GM23338 (cell line): ENCODE measurements around the gene RNF112. TPM values are rescaled to one million over a fixed set of nuclear protein-coding genes. Genes with fewer than 3 reads are reported as not detected.

Experiments
- ATAC-seq: fragments of 200-7000 bp; cut with Tn5 transposase; 3 replicates; pipeline ENCODE4 v1.9.1; 2020
- DNase-seq: peaks from one replicate; pipeline ENCODE4 v3.0.0-alpha.2; 2015; ENCODE audit warnings: low spot score
- H2AFZ ChIP-seq: fragments of 200-600 bp; sonication (generic); 2 replicates; pipeline ENCODE4 v1.8.0; 2016; ENCODE audit warnings: antibody characterized with exemption, mild to moderate bottlenecking, moderate library complexity
- H3F3A ChIP-seq: fragments of 200-600 bp; sonication (generic); replicated peaks from 2 replicates; pipeline ENCODE4 v1.8.0; 2017; ENCODE audit warnings: antibody characterized with exemption, mixed run types, low read depth
- H3K27ac ChIP-seq: fragments of 200-600 bp; sonication (generic); 2 replicates; pipeline ENCODE4 v1.6.1; 2016; ENCODE audit warnings: low read depth
- H3K27me3 ChIP-seq: fragments of 200-600 bp; sonication (generic); 2 replicates; pipeline ENCODE4 v1.8.0; 2016; ENCODE audit warnings: mild to moderate bottlenecking, mixed run types, moderate library complexity; ENCODE audit not compliant: insufficient read depth
- H3K36me3 ChIP-seq: fragments of 200-600 bp; sonication (generic); 2 replicates; pipeline ENCODE4 v1.8.0; 2016; ENCODE audit warnings: mild to moderate bottlenecking; ENCODE audit not compliant: insufficient read depth
- H3K4me1 ChIP-seq: fragments of 200-600 bp; sonication (generic); 2 replicates; pipeline ENCODE4 v1.8.0; 2016; ENCODE audit warnings: mild to moderate bottlenecking, moderate library complexity; ENCODE audit not compliant: insufficient read depth
- H3K4me2 ChIP-seq: fragments of 200-600 bp; sonication (generic); 2 replicates; pipeline ENCODE4 v1.7.1; 2017; ENCODE audit warnings: mixed run types
- H3K4me3 ChIP-seq: fragments of 200-600 bp; sonication (generic); 2 replicates; pipeline ENCODE4 v1.6.1; 2016; ENCODE audit warnings: mixed run types
- H3K79me2 ChIP-seq: fragments of 200-600 bp; sonication (generic); replicated peaks from 2 replicates; pipeline ENCODE4 v1.8.0; 2017; ENCODE audit warnings: mild to moderate bottlenecking; ENCODE audit not compliant: insufficient read depth
- H3K9me2 ChIP-seq: fragments of 200-600 bp; sonication (generic); 2 replicates; pipeline ENCODE4 v1.8.0; 2017; ENCODE audit not compliant: insufficient read depth
- H4K20me1 ChIP-seq: fragments of 200-600 bp; sonication (generic); replicated peaks from 2 replicates; pipeline ENCODE4 v1.8.0; 2017; ENCODE audit warnings: mild to moderate bottlenecking; ENCODE audit not compliant: insufficient read depth
- H3K27ac Mint-ChIP-seq: 2 replicates; pipeline ENCODE4 v1.8.0; 2020; ENCODE audit warnings: inconsistent platforms, mild to moderate bottlenecking, moderate library complexity, mixed read lengths
- H3K27me3 Mint-ChIP-seq: 3 replicates; pipeline ENCODE4 v1.8.0; 2022; ENCODE audit warnings: low read depth, mild to moderate bottlenecking, moderate library complexity, mixed read lengths, inconsistent platforms; ENCODE audit not compliant: insufficient read depth, poor library complexity
- H3K36me3 Mint-ChIP-seq: 3 replicates; pipeline ENCODE4 v1.8.0; 2021; ENCODE audit warnings: low read depth, mild to moderate bottlenecking, inconsistent platforms, moderate library complexity, mixed read lengths
- H3K4me1 Mint-ChIP-seq: 3 replicates; pipeline ENCODE4 v1.8.0; 2020; ENCODE audit warnings: mild to moderate bottlenecking, inconsistent platforms, mixed read lengths
- H3K4me3 Mint-ChIP-seq: 3 replicates; pipeline ENCODE4 v1.8.0; 2021; ENCODE audit warnings: moderate library complexity, mild to moderate bottlenecking, inconsistent platforms, mixed read lengths
- H3K9me3 Mint-ChIP-seq: 3 replicates; pipeline ENCODE4 v1.8.0; 2020; ENCODE audit warnings: moderate library complexity, mild to moderate bottlenecking, inconsistent platforms, mixed read lengths
- CREB1 ChIP-seq: fragments of 250-450 bp; sonication (Bioruptor Pico); IDR thresholded peaks from 2 replicates; pipeline ENCODE4 v1.5.0; 2020; ENCODE audit warnings: low read depth, mild to moderate bottlenecking, moderate library complexity
- CTCF ChIP-seq, 2 experiments: fragments of 200-600 bp in 1 of 2; sonication (generic) in 1 of 2; conservative IDR thresholded peaks; 2 replicates each; pipeline versions ENCODE4 v1.5.1 to v1.6.1; 2016 to 2017; ENCODE audit warnings: antibody characterized with exemption in 2 of 2, low read depth in 2 of 2, mild to moderate bottlenecking in 2 of 2, moderate library complexity in 1 of 2
- ETS1 ChIP-seq: IDR thresholded peaks from 2 replicates; pipeline ENCODE4 v1.6.1; 2016; ENCODE audit warnings: antibody characterized with exemption
- EZH2 ChIP-seq: fragments of 200-600 bp; sonication (generic); IDR thresholded peaks from one replicate; pipeline ENCODE4 v1.8.0; 2017; ENCODE audit warnings: antibody characterized with exemption, mild to moderate bottlenecking, low read depth; ENCODE audit not compliant: unreplicated experiment
- POLR2AphosphoS5 ChIP-seq: IDR thresholded peaks from 2 replicates; pipeline ENCODE4 v1.6.1; 2016; ENCODE audit warnings: antibody characterized with exemption, low read depth
- STAT1 ChIP-seq: IDR thresholded peaks from one replicate; pipeline ENCODE4 v1.6.1; 2016; ENCODE audit warnings: antibody characterized with exemption; ENCODE audit not compliant: unreplicated experiment
- ZNF114 ChIP-seq: fragments of 250-450 bp; sonication (Bioruptor Pico); IDR thresholded peaks from 2 replicates; pipeline ENCODE4 v1.5.0; 2020; ENCODE audit warnings: mild to moderate bottlenecking, moderate library complexity
- ZNF462 ChIP-seq: fragments of 250-450 bp; sonication (Bioruptor Pico); IDR thresholded peaks from 2 replicates; pipeline ENCODE4 v1.5.0; 2020; ENCODE audit warnings: mild to moderate bottlenecking, moderate library complexity
- polyA plus RNA-seq: library from polyadenylated mRNA; unstranded; fragments of >200 nt; fragmentation: Nextera tagmentation; extraction: Ambion mirVana; gene quantifications from 2 replicates; pipeline ENCODE4 v1.2.1, GENCODE V29; 2016
- total RNA-seq: library from RNA; depleted of rRNA; stranded (reverse); fragments of >200 nt; shearing (Covaris generic); gene quantifications from 2 replicates; pipeline ENCODE4 v1.2.3, GENCODE V29; 2014

The RNF112 gene
- total and polyA plus RNA-seq, 2 experiments from 2014 or later = 0.42 to 4.1 TPM

GRCh38 chr17:19405114-19405513 lies 5.9 kb upstream of the RNF112 start:
- H3K36me3 Mint-ChIP-seq = no peaks in the 10 kb centered on the region
- H3K27me3 Mint-ChIP-seq = peaks cover 12% of the 10 kb centered on the region
- no peak overlapping the region for H3K4me2 ChIP-seq
- no peaks in the 10 kb centered on the region for H3F3A ChIP-seq
- no peak for ATAC-seq
- H3K27ac Mint-ChIP-seq = no peak overlapping the region
- no peaks in the 10 kb centered on the region for H4K20me1 ChIP-seq
- no peak overlapping the region for H2AFZ ChIP-seq
- no peaks in the 10 kb centered on the region for H3K79me2 ChIP-seq
- H3K9me3 Mint-ChIP-seq = no peaks in the 10 kb centered on the region
- TF ChIP-seq ZNF462 (CRISPR knock-in tag) (no peak), CREB1 (CRISPR knock-in tag) (no peak), ETS1 (no peak)
- 0 out of 2 replicates have a peak, but pooled peaks cover 8% of the 10 kb centered on the region for H3K9me2 ChIP-seq
- H3K27me3 ChIP-seq = no peaks in the 10 kb centered on the region
- H3K36me3 ChIP-seq = no peaks in the 10 kb centered on the region
- no peak for DNase-seq
- H3K4me1 ChIP-seq = no peaks in the 10 kb centered on the region
- H3K4me1 Mint-ChIP-seq = peaks cover 2% of the 10 kb centered on the region
- no peak overlapping the region for H3K4me3 ChIP-seq
- no peak overlapping the region for H3K4me3 Mint-ChIP-seq
- H3K27ac ChIP-seq = no peak overlapping the region

DNA sequence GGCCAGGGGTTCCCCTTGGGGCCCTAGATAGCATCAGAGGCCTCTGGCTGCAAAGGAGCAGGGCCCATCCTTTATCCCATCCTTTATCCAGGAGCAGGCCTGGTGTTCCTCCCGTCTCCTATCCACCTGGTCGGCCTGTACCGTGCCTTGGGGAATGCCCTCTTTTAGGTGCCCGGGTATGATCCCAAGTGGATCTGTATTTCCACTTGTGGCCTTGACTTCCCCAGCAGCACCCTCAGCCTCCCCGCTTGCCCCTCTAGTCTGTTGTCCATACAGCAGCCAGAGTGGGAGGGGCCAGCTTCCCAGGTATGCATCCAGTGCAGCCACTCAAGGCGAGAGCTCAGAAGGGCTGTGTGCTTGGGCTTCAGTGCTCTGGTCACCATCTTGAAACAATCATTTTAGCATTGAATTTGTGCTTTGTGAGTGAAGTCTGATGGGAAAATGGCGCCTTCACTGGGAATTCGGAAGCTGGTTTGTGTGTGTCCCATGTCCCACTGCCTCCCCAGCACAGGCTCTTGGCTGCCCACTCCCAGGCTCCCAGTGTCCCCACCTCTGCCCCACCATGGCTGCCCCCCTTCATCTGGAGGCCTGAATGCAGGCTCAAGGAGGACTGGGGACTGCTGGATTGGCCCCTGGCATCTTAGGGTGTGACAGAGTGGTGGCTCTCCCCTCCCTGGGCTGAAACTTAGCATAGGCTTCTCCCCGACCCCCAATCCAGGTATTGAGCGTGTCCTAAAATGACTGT lies 3.3 kb upstream of the RNF112 start:
- Histone ChIP-seq H3K36me3 (no peaks in the 10 kb centered on the region), H3K79me2 (no peaks in the 10 kb centered on the region), H2AFZ (0 out of 2 replicates have a peak overlapping the region, but pooled peaks have one; percentile 32), H3K4me3 (no peak overlapping the region), H3F3A (no peaks in the 10 kb centered on the region), H3K27me3 (no peaks in the 10 kb centered on the region), H3K9me2 (0 out of 2 replicates have a peak, but pooled peaks cover 8% of the 10 kb centered on the region), H4K20me1 (no peaks in the 10 kb centered on the region), H3K4me1 (peaks cover 15% of the 10 kb centered on the region), H3K27ac (no peak overlapping the region), H3K4me2 (no peak overlapping the region)
- H3K27ac Mint-ChIP-seq = no peak overlapping the region
- no peaks in the 10 kb centered on the region for H3K36me3 Mint-ChIP-seq
- peaks cover 17% of the 10 kb centered on the region for H3K4me1 Mint-ChIP-seq
- TF ChIP-seq ZNF114 (CRISPR knock-in tag) (no peak), CTCF (conservative IDR thresholded peaks at IDR 0.05; ENCODE audit: low read depth in 2 of 2) (no peak), EZH2 (no peak), STAT1 (no peak), POLR2AphosphoS5 (no peak)
- H3K4me3 Mint-ChIP-seq = no peak overlapping the region
- H3K9me3 Mint-ChIP-seq = no peaks in the 10 kb centered on the region
- DNase-seq (no peak), ATAC-seq (no peak)
- peaks cover 16% of the 10 kb centered on the region for H3K27me3 Mint-ChIP-seq
